ENCODE data around the gene BACH2. TPM values are rescaled to one million over a fixed set of nuclear protein-coding genes. Genes with fewer than 3 reads are reported as not detected.

The BACH2 gene
- polyA plus RNA-seq, 1 experiment: 0.10 TPM

GRCh38 chr6:89997456-89998445 is 298.9 kb downstream of the BACH2 start:
- ChIA-PET POLR2A (no interaction called here), CTCF (no interaction called here)
- H3K4me3 ChIP-seq (ENCODE audit: low read depth, low read length): no peak overlapping the region
- TF ChIP-seq CTCF (IDR thresholded peaks at IDR 0.05; ENCODE audit: insufficient read depth, low read depth, low read length): no peak
- H3K36me3 ChIP-seq (ENCODE audit: control insufficient read depth, insufficient read depth, low read length): no peaks in the 10 kb centered on the region
- H3K27me3 ChIP-seq (ENCODE audit: control insufficient read depth, insufficient read depth, low read length): no peaks in the 10 kb centered on the region
- DNase-seq (ENCODE audit: low read depth): no peak

- Histone ChIP-seq H3K27me3 (ENCODE audit: control insufficient read depth, insufficient read depth, low read length) (no peaks in the 10 kb centered on the region), H3K4me3 (ENCODE audit: low read depth, low read length) (no peak overlapping the region), H3K36me3 (ENCODE audit: control insufficient read depth, insufficient read depth, low read length) (no peaks in the 10 kb centered on the region)
- TF ChIP-seq CTCF (IDR thresholded peaks at IDR 0.05; ENCODE audit: insufficient read depth, low read depth, low read length): no peak
- POLR2A ChIA-PET: no interaction called here
- CTCF ChIA-PET: no interaction called here
- no peak for DNase-seq (ENCODE audit: low read depth)
Observed at GRCh38 chr6:89993411-89993810, 303.2 kb downstream of the BACH2 start.

GRCh38 chr6:89992818-89993217 is 303.8 kb downstream of the BACH2 start:
- Histone ChIP-seq H3K4me3 (ENCODE audit: low read depth, low read length) (no peak overlapping the region), H3K27me3 (ENCODE audit: control insufficient read depth, insufficient read depth, low read length) (no peaks in the 10 kb centered on the region), H3K36me3 (ENCODE audit: control insufficient read depth, insufficient read depth, low read length) (no peaks in the 10 kb centered on the region)
- no peak for DNase-seq (ENCODE audit: low read depth)
- TF ChIP-seq CTCF (IDR thresholded peaks at IDR 0.05; ENCODE audit: insufficient read depth, low read depth, low read length): no peak
- ChIA-PET CTCF (no interaction called here), POLR2A (no interaction called here)

GRCh38 chr6:89989742-89990141 is 306.9 kb downstream of the BACH2 start:
- CTCF ChIA-PET: interaction anchor here (0.8 kb wide), 2 partner anchors 85 to 414 kb away, joined by 3 to 4 read pairs; no protein-coding TSS in a partner anchor
- POLR2A ChIA-PET: interaction anchor here (0.7 kb wide), 1 partner anchor 115 kb away, joined by 3 read pairs; no protein-coding TSS in a partner anchor
- Histone ChIP-seq H3K36me3 (ENCODE audit: control insufficient read depth, insufficient read depth, low read length) (no peaks in the 10 kb centered on the region), H3K27me3 (ENCODE audit: control insufficient read depth, insufficient read depth, low read length) (no peaks in the 10 kb centered on the region), H3K4me3 (ENCODE audit: low read depth, low read length) (no peak overlapping the region)
- DNase-seq (ENCODE audit: low read depth): peak; percentile 96
- no peak for TF ChIP-seq CTCF (IDR thresholded peaks at IDR 0.05; ENCODE audit: insufficient read depth, low read depth, low read length)

GRCh38 chr6:89987830-89988229 is 308.8 kb downstream of the BACH2 start:
- POLR2A ChIA-PET: no interaction called here
- CTCF ChIA-PET: interaction anchor here (1.0 to 1.4 kb wide), 2 partner anchors 18 to 405 kb away, joined by 3 to 5 read pairs; no protein-coding TSS in a partner anchor
- no peak overlapping the region for H3K4me3 ChIP-seq (ENCODE audit: low read depth, low read length)
- TF ChIP-seq CTCF (IDR thresholded peaks at IDR 0.05; ENCODE audit: insufficient read depth, low read depth, low read length): no peak
- no peaks in the 10 kb centered on the region for H3K36me3 ChIP-seq (ENCODE audit: control insufficient read depth, insufficient read depth, low read length)
- peaks cover 1% of the 10 kb centered on the region; the same call in 1 of the 2 replicates for H3K27me3 ChIP-seq (ENCODE audit: control insufficient read depth, insufficient read depth, low read length)
- no peak for DNase-seq (ENCODE audit: low read depth)

All from BJ (cell line).